GM18520 (cell line): ENCODE measurements around the gene ARFGAP1.
"Not testable (repeated sequence)": the region's sequence is repeated elsewhere in the genome, so short reads cannot be mapped to it uniquely, and the experiment has no call there.

Source experiments
- ATAC-seq: cut with Tn5 transposase; IDR thresholded peaks from one replicate; pipeline ENCODE4 v1.9.1; 2021; ENCODE audit not compliant: unreplicated experiment

Gene ARFGAP1

GRCh38 chr20:63330940-63331339 is 58.3 kb downstream of the ARFGAP1 start:
- no peak for ATAC-seq

- ATAC-seq, result no peak
These were observed 59.3 kb downstream of the ARFGAP1 start for GRCh38 chr20:63331741-63332400.

GRCh38 chr20:63332488-63333240 is 60.1 kb downstream of the ARFGAP1 start:
- ATAC-seq, result no peak

GRCh38 chr20:63333241-63333836 is 60.7 kb downstream of the ARFGAP1 start:
- no peak for ATAC-seq

GRCh38 chr20:63334356-63334755 is 61.7 kb downstream of the ARFGAP1 start:
- ATAC-seq, result no peak

GRCh38 chr20:63335060-63335459 is 62.4 kb downstream of the ARFGAP1 start:
- not testable (repeated sequence) for ATAC-seq

GRCh38 chr20:63335711-63336110 is 63.1 kb downstream of the ARFGAP1 start:
- no peak for ATAC-seq

- no peak for ATAC-seq
These were observed 63.7 kb downstream of the ARFGAP1 start for GRCh38 chr20:63336232-63336752.

- no peak for ATAC-seq
These were observed 65.3 kb downstream of the ARFGAP1 start for GRCh38 chr20:63337786-63338420.
